G401.6 (cell line): ENCODE measurements around the gene SCN1A.
"Not testable (repeated sequence)": the region's sequence is repeated elsewhere in the genome, so short reads cannot be mapped to it uniquely, and the experiment has no call there.

Experiments
- FAIRE-seq: peaks from 2 replicates; lab custom pipeline; 2012; peaks lifted over from hg19 to GRCh38; lab: Jason Lieb, UNC

SCN1A gene

DNA sequence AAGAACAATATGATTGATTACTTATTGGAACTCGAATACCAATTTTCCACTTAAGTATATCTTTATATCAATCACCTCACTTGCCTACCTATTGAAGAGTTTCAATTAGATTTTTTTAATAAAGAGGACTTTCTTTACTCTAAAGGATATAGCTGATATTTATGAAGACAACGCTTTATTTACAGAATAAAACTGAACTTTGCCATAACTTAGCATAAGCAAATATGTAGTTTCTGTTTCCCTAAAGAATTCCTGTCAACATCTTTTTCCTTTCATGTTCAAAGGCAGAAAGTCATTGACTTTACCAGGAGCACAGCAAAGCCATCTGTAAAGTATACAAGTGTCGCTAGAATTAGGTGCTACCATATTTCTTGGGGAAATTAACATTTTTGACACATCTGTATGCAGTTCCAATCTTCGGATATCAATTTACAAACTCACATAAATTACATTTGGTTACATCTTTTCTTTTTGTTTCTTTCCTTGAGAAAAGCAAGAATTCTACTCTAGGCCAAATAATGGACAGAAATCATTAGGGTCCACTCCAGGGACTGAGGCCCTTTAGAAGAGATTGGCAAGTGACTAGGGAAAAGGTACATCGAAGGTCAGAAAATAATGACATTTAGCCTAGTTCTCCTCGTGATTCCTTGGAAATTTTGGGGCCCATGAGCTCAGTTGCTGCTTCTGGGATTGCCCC lies 7.5 kb upstream of the SCN1A start:
- no peak for FAIRE-seq

DNA sequence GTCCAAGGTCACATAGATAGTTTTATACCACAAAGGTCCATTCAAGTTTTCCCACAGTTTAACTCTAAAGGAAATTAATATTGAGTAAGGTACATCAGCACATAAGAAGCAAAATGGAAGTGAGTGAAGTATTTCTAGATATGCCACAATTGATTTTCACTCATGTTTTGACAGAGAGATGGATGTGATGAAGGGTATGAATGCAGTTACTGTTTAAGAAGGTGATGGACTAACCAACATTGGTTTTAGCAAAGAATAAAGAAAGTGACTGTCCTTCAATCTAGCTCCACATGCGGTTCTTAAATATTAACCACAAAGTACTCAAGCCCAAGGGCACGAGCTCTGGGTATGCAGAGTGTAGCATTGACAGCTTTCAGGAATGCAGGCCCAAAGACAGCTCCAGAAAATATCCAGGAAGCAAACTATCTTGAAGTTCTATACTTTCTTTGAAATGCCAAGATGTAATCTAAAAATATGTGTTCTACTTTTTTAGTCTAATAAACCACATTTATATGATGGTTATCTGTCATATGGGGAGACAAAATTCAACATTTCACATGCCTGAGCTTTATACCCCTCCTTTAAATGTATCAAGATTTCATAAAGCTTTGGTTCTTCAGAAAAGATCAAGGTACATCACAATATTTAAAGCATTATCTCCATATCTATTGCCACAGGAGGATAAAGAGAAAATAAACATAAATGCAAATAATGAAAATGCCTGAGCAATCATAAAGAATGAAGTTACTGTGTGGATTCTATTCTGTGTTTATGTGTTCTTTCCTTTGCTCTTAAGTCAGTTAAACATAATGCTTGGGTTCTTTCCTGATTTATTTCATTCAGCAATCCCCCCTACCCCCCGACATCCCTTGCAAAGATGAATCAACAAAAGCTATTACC lies 6.7 kb upstream of the SCN1A start:
- FAIRE-seq: no peak

DNA sequence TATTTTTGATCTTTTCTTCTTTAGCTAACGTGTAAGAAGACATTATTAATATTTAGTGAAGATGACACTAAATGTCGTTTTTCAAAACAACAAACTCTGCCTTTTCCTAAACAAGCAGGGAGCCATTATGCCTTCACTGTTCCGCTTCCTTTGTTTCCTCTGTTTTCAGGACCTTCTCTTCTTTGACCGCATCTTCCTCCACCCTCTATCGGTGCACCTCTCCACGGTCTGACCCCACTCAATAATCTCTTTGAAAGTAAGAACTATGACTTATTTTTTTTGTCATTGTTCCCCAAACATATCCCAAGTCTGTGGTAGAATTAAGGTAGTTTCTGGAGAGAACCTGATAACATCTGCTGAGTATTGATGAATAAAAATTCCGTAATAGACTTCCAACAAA lies 5.8 kb upstream of the SCN1A start:
- FAIRE-seq: no peak

DNA sequence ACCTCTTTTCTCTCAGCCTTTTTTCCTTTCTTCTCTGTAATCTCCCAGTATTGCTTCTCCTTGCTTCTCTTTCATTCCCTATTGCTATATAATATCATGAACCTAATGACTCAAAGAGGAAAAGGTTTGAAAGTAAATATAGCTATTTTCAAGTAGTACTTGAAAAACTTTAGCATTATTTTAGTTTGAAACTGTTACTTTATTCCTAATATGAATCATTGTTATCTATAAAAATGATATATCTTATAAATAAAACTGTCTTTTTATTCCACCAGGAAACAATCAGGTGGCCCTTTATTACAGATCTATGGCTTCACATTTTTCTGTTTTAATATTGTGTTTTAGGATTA lies 311 bp upstream of the SCN1A start:
- no peak for FAIRE-seq

DNA sequence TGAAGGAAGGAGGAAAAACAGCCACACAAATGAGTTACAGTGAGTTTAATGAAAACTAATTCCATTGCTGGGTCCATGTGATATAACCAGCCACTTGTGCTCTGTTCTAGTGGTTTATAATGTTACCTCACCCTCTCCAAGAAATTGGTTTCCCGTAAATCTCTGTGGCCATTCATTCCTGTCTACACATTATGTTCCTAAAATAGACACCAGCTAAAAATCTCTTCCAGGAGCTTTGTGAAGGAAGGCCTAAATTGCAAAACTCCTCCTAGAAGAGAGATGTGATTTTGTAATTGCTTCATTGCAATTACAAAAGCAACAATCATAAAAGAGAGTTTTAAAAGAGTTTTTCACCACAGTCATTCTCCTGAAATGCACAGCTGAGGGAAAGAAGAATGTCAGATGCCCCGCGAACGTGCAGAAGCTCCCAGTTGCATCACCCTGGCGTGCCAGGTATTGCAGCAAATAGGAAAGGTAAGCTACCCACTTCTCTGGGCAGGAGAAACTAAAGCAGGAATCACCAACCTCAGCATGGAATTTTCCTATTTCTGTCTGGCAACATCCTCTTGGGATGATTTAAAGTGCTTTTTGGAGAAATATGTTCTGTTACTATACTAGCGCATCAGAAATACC lies 1.7 kb downstream of the SCN1A start:
- FAIRE-seq: no peak

- FAIRE-seq: no peak
Observed at GRCh38 chr2:166125557-166125956, 2.3 kb downstream of the SCN1A start.

- no peak for FAIRE-seq
Observed at GRCh38 chr2:166118180-166118579, 9.6 kb downstream of the SCN1A start.

DNA sequence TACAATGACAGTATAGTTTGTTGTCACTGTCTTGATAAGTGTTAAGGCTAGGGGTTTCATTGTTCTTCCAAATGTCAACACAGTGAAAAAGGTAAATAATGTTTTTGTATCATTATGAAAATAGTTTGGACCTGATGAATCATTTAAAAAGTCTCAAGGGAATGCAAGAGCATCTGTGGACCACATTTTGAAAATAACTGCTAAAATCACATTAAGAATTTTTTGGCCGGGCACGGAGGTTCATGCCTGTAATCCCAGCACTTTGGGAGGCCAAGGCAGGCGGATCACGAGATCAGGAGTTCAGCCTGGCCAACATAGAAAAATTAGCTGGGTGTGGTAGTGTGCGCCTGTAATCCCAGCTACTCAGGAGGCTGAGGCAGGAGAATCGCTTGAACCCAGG lies 10.3 kb downstream of the SCN1A start:
- FAIRE-seq: no peak

DNA sequence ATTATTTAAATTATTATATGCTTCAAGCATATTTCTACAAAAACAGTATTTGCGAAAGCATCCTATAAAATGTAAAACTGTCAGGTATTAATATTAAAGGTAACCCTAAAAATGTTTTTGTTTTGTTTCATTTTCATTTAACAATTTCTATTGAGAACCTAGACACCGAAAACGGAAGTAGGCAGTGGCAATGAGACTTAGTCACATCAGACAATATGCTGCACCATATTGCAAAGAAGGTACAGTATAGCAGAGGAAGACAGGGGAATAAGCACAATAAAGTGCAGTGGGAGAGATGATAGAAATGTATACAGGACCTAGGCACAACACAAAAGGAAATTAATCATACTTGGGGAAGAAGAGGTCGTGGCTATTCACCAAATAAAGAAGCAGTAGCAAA lies 12.2 kb downstream of the SCN1A start:
- FAIRE-seq: no peak

DNA sequence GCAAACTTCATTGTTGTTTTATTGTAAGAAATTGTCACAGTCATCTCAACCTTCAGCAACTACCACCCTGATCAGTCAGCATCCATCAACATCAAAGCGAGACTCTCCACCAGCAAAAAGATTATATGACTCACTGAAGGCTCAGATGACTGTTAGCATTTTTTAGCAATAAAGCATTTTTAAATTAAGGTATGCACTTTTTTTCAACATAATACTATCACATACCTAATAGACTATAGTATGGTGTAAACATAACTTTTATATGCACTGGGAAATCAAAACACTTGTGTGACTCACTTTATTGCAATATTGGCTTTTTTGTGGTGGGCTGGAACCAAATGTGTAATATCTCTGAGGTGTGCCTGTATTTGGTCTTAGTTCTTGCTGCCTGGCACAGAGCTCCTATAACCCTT lies 15.6 kb downstream of the SCN1A start:
- no peak for FAIRE-seq

GRCh38 chr2:166106431-166107015 lies 21.3 kb downstream of the SCN1A start:
- FAIRE-seq: no peak

- FAIRE-seq: no peak
Observed at GRCh38 chr2:166104773-166105172, 23.0 kb downstream of the SCN1A start.

- FAIRE-seq: no peak
Observed at GRCh38 chr2:166104084-166104483, 23.7 kb downstream of the SCN1A start.

- FAIRE-seq: not testable (repeated sequence)
Observed at GRCh38 chr2:166103277-166103676, 24.5 kb downstream of the SCN1A start.

DNA sequence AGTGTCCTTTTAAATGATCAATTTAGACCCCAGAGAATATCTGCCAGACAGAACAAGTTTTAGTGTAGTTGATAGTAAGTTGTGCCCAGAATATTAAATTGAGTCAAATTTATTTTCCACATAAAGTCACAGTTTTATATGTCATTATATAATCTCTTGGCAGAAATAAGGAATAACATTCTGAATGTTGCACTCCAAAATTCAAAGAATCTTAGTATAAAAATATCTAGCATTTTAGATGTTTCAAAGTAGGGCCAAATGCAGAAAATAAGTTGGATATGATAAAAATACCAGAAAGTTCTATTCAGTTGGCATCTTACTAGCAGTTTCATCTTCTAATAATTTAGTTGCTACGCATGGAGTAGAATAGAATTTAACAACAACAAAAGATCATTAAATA lies 33.5 kb downstream of the SCN1A start:
- FAIRE-seq: no peak

- no peak for FAIRE-seq
Observed at GRCh38 chr2:166092889-166093288, 34.9 kb downstream of the SCN1A start.

GRCh38 chr2:166091439-166091838 lies 36.4 kb downstream of the SCN1A start:
- no peak for FAIRE-seq

DNA sequence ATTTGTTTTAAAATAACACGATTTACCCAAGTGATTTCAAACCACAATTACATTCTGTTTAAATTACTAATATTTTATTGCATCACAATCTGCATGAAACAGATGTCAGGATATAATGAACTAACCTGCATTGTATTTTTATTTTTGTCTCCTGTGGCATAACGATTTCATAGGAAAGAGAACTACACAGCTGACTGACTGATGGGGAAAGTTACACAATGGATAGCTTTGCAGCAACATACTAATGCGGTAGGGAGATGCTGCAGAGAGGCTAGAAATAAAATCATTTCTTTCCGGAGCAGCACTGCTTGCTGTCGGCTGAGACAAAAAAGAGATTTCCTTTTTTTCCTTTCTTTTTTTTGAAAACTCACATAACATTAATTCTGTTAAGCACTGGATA lies 36.9 kb downstream of the SCN1A start:
- no peak for FAIRE-seq

DNA sequence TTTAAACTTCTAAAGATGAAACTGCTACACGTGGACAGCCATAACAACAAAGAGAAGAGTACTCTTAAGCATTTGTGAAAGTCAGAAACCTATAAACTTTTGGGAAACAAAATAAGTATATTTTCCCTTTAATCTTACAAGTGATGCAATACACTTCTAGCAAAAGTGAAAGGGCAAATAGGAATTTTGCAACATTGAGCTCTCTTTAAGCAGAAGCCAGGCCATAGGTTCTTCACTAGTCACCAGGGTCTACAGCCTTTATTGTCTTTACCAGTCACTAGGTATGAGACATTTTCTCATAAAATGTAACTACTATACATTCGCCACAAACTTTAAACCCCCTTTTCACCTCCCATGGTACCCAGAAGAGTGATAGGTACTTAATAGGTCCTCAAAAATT lies 37.5 kb downstream of the SCN1A start:
- no peak for FAIRE-seq

GRCh38 chr2:166088634-166089033 lies 39.2 kb downstream of the SCN1A start:
- FAIRE-seq: no peak

- FAIRE-seq: no peak
Observed at GRCh38 chr2:166084301-166084700, 43.5 kb downstream of the SCN1A start.

- FAIRE-seq: no peak
Observed at GRCh38 chr2:166082736-166083135, 45.1 kb downstream of the SCN1A start.

DNA sequence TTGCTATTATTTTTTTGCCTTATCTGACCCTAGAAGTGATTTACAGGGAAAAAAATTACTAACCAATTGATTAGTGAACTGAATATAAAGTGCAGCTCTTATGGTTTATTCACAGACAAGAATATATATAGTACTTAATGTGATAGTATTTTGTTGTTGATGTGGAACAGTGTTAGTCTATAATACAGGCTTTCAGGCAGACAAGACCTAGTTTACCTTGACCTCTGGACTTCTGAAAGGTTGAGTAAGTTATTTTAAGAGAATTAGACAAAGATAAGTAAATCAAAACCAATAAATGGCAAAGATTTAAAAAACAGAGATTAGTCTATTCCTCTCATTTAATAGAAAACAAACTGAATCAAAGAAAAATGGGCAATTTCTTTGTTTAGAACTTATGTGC lies 46.0 kb downstream of the SCN1A start:
- no peak for FAIRE-seq
